ENCODE measurements around the gene HDGFL3.

DNA sequence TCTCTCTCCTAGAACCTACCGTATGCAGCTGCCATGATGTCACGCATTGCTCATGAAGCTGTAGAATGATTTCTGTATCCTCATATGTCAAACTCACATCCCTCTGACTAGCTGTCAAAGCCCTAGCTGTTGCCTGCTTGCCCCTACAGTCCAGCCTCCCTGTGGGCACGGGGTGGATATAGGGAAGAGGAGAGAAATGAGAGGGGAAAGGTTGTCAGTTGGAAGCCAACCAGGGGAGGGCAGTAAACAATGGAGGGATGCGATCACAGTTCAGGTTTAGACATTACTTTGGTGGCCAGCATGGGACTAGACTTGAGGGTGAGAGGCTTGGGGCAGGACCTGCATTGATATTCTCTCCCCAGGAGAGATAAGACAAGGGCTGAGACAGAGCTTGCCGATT lies 1.7 kb upstream of the HDGFL3 start:
- TF ChIP-seq HDGF (IDR thresholded peaks at IDR 0.05; ENCODE audit: borderline replicate concordance) (no peak), SUZ12 (IDR thresholded peaks at IDR 0.05) (no peak), FOXA1 (IDR thresholded peaks at IDR 0.05) (no peak)
- TF ChIP-seq, protein P1, sequence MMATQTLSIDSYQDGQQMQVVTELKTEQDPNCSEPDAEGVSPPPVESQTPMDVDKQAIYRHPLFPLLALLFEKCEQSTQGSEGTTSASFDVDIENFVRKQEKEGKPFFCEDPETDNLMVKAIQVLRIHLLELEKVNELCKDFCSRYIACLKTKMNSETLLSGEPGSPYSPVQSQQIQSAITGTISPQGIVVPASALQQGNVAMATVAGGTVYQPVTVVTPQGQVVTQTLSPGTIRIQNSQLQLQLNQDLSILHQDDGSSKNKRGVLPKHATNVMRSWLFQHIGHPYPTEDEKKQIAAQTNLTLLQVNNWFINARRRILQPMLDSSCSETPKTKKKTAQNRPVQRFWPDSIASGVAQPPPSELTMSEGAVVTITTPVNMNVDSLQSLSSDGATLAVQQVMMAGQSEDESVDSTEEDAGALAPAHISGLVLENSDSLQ (IDR thresholded peaks at IDR 0.05): no peak
